ENCODE results near the gene DSG4. TPM values are rescaled to one million over a fixed set of nuclear protein-coding genes. Genes with fewer than 3 reads are reported as not detected.

The DSG4 gene
- total RNA-seq, 4 donors from 2014 or later = 0.09 to 0.63 (median 0.19) TPM; not detected in 1

DNA sequence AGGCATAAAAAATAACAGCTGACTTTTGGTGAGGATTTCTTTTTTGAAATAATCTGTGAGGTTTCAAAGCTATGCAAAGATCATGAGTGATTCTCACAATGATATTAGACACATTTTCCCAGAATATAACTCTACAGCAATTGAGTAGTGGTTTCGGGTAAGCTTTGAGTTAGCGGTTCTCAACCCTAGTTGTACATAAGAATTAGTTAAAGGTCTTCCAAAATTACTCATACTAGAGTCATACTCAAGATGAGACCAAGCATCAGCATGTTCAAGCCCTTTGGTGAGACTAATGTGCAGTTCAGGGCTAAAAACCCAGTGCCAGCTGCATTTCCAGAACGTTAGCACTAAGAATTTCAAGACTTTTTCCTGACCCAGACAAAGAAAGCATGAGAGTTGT is 31.1 kb downstream of the DSG4 start:
- DNase-seq (ENCODE audit: low spot score) (no peak), ATAC-seq (ENCODE audit: low FRiP score) (no peak)
- TF ChIP-seq, protein P1, sequence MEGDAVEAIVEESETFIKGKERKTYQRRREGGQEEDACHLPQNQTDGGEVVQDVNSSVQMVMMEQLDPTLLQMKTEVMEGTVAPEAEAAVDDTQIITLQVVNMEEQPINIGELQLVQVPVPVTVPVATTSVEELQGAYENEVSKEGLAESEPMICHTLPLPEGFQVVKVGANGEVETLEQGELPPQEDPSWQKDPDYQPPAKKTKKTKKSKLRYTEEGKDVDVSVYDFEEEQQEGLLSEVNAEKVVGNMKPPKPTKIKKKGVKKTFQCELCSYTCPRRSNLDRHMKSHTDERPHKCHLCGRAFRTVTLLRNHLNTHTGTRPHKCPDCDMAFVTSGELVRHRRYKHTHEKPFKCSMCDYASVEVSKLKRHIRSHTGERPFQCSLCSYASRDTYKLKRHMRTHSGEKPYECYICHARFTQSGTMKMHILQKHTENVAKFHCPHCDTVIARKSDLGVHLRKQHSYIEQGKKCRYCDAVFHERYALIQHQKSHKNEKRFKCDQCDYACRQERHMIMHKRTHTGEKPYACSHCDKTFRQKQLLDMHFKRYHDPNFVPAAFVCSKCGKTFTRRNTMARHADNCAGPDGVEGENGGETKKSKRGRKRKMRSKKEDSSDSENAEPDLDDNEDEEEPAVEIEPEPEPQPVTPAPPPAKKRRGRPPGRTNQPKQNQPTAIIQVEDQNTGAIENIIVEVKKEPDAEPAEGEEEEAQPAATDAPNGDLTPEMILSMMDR (IDR thresholded peaks at IDR 0.05) = no peak

DNA sequence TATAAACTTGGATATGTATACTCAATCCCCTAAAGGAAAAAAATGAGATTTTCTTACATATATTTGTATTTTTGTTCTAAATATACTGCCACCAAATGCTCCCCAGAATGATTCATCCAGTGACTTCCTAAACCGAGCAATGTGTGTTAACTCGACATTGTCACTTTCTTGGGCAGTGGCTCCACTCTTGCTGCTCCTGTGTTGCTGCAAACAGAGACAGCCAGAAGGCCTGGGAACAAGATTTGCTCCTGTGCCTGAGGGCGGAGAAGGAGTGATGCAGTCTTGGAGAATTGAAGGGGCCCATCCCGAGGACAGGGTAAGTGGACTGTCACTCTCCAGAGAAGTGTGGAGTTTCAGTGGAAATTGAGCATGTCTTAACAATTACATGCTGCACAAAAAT is 32.7 kb downstream of the DSG4 start:
- TF ChIP-seq, protein P1 (IDR thresholded peaks at IDR 0.05) = no peak
- no peak for ATAC-seq (ENCODE audit: low FRiP score)
- DNase-seq (ENCODE audit: low spot score) = no peak

DNA sequence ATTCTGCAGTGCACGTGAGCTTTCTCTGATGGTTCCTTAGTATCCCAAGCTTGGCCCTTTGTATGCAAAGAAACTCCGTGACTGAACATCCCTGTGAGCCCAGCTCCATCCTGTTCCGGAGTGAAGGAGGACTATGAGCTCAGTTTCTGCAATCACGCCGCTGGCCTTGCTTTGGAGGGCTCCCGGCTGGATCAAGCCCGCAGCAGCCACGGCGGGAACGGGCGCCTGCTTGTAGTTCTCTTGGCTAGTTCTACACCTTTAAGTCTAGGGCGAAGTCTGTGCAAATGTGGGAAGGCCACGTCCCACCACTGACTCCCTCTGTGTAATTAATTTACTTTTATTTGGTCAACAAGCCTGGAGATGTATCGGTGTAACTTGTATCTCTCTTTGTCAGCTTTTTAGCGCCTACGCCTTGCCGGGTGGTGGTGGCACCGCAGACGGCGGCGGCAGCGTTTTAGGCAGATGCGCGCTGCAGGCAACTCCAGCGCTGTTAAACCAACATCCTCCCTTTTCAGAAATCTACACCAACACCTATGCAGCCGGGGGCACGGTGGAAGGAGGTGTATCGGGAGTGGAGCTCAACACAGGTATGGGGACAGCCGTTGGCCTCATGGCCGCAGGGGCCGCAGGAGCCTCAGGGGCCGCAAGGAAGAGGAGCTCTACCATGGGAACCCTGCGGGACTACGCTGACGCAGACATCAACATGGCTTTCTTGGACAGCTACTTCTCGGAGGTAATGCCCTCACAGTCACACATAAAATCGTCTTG is 34.3 kb downstream of the DSG4 start:
- DNase-seq (ENCODE audit: low spot score) (no peak), ATAC-seq (ENCODE audit: low FRiP score) (no peak)
- TF ChIP-seq, protein P1 (IDR thresholded peaks at IDR 0.05) = no peak

DNA sequence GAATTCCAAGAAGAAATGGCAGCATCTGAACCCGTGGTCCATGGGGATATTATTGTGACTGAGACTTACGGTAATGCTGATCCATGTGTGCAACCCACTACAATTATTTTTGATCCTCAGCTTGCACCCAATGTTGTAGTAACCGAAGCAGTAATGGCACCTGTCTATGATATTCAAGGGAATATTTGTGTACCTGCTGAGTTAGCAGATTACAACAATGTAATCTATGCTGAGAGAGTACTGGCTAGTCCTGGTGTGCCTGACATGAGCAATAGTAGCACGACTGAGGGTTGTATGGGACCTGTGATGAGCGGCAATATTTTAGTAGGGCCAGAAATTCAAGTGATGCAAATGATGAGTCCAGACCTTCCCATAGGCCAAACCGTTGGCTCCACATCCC is 36.6 kb downstream of the DSG4 start:
- no peak for ATAC-seq (ENCODE audit: low FRiP score)
- TF ChIP-seq, protein P1 (IDR thresholded peaks at IDR 0.05) = no peak

DNA sequence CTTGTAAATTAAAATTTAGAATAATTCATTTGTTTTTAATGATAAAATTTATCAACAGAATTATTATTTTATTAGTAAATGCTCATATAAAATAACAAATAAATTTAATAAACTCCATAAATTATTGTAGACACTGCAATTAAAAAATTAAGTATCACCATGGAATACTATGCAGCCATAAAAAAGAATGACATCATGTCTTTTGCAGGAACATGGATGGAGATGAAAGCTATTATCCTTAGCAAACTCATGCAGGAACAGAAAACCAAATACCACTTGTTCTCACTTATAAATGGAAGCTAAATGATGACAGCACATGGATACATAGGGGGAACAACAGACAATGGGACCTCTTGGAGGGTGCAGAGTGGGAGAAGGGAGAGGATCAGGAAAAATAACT is 41.3 kb downstream of the DSG4 start:
- DNase-seq (ENCODE audit: low spot score) (no peak), ATAC-seq (ENCODE audit: low FRiP score) (no peak)
- TF ChIP-seq, protein P1 (IDR thresholded peaks at IDR 0.05) = no peak

More for the DNA sequence above, 36.6 kb downstream of the DSG4 start:
- no peak for DNase-seq (ENCODE audit: low spot score)

DNA sequence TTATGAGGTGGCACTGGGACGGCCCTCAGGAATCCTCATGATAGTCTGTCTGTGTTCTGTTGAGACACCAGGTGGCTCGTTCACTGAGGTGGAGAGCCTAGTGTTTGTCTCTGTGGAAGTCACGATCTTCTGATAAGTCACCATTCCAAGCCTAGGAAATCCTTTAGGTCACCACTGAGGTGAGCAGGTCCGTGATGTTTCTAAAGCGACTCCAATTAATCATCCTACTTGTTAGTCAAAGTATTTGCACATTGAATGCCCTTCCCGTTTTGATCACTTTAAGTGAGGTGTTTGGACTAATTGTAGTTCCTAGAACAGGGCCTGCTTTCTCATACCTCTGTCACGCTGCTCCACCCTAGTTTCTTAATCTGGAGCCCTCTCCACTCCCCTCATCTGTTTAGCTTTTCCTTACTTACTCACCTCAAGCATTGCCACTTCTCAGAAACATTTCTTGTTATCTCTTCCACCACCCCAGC is 42.9 kb downstream of the DSG4 start:
- no peak for ATAC-seq (ENCODE audit: low FRiP score)
- TF ChIP-seq, protein P1 (IDR thresholded peaks at IDR 0.05) = no peak
- DNase-seq (ENCODE audit: low spot score) = no peak

DNA sequence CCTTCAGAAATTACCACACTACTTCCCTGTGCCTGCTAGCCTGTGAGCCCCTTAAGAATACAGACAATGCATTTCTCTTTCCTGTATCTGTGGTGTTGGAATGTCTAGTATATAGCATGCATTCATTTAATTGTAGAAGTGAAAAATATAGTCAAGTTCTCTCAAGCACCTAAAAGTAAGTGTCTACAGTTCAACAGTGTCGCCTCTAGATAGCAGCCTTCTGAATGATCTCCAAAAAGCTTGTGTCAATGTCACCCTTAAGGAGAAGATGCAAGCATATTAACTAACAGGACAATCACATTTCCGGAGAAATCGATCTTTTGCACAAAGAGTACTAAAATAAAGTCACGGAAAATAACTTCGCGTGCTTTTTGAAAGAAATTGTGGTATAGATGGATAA is 43.5 kb downstream of the DSG4 start:
- TF ChIP-seq, protein P1 (IDR thresholded peaks at IDR 0.05) = no peak
- DNase-seq (ENCODE audit: low spot score) = no peak
- ATAC-seq (ENCODE audit: low FRiP score) = no peak
